A673 (cell line): ENCODE measurements around the gene SYT17.

Experiments
- EZH2 ChIP-seq: fragments of 200-600 bp; sonication (generic); IDR thresholded peaks from 2 replicates; pipeline ENCODE4 v1.6.1; 2017; ENCODE audit warnings: borderline replicate concordance, low read depth, mild to moderate bottlenecking, mixed read lengths, antibody characterized with exemption, low read length; ENCODE audit not compliant: poor library complexity, severe bottlenecking
- TF ChIP-seq, protein P1 (sequence below): fragments of 300-800, 200-600 bp; sonication (generic); conservative IDR thresholded peaks from 2 replicates; pipeline ENCODE4 v1.5.1; 2017; ENCODE audit warnings: low read depth, mild to moderate bottlenecking, antibody characterized with exemption, low read length, moderate library complexity, mixed read lengths

DNA sequence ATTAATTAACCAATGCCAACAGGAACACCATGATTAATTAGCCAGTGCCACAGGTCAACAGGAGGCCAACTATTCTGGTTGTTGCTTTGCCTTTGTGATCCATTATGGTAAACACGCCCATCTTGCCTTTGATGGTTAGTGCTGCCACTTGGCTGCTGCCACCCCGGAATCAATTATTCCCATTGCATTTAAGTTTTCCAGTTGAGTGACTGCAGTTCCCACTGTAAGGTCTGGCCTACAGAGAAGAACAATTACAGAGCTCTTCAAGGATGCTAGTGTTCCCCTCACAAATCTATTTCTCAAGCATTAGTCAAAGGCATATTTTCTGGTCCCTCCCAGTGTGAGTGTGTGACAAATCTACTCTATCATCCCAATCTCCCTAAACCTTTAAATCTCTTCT, 110.4 kb downstream of the SYT17 start:
- TF ChIP-seq, protein P1, sequence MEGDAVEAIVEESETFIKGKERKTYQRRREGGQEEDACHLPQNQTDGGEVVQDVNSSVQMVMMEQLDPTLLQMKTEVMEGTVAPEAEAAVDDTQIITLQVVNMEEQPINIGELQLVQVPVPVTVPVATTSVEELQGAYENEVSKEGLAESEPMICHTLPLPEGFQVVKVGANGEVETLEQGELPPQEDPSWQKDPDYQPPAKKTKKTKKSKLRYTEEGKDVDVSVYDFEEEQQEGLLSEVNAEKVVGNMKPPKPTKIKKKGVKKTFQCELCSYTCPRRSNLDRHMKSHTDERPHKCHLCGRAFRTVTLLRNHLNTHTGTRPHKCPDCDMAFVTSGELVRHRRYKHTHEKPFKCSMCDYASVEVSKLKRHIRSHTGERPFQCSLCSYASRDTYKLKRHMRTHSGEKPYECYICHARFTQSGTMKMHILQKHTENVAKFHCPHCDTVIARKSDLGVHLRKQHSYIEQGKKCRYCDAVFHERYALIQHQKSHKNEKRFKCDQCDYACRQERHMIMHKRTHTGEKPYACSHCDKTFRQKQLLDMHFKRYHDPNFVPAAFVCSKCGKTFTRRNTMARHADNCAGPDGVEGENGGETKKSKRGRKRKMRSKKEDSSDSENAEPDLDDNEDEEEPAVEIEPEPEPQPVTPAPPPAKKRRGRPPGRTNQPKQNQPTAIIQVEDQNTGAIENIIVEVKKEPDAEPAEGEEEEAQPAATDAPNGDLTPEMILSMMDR: no peak
- no peak for TF ChIP-seq EZH2
